Measurements from ENCODE around the gene BBS2. TPM values are rescaled to one million over a fixed set of nuclear protein-coding genes. Genes with fewer than 3 reads are reported as not detected.

The BBS2 gene
- total and polyA plus RNA-seq, 2 of the 13 experiments (the other 11 are each of a cell fraction or from before 2014, with no cell fraction given) = 59.7 to 68.3 TPM

DNA sequence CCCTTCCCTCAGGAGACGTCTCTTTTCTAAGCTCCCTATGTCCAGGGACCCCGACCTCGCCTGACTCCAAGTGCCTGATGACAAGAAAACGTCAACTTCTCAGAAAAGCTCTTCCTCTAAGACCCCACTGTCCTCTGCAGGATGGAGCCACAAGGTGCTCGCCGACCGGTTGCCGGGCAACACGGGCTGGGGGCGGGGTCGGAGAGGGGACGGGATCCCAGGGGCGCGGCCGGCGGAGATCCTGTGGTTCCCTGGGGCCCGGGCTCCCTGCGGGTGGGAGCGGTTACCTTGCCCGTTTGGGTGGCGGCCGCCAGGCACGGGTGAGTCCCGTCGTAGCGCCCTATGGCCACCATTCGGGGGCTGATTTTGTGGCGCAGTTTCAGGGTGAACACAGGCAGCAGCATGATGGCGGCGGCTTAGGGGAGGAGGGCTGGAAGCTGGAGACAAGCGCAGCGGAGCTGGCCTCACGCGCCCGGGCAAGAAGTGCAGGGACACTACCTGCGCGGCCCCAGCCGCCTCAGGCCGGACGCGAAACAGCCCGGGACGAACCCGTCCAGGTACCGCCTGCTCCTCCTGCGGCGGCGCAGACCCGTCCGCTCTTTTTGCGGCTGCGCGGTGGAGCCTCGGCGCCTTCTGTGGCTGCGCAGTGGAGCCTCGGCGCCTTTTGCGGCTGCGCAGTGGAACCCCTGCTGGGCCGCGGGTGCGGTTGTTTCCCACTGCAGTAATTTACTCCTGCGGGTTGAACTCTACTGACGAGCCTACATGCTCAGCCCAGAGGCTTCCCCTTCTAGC is at the start of gene BBS2 (continued):
- TF ChIP-seq, protein P1, sequence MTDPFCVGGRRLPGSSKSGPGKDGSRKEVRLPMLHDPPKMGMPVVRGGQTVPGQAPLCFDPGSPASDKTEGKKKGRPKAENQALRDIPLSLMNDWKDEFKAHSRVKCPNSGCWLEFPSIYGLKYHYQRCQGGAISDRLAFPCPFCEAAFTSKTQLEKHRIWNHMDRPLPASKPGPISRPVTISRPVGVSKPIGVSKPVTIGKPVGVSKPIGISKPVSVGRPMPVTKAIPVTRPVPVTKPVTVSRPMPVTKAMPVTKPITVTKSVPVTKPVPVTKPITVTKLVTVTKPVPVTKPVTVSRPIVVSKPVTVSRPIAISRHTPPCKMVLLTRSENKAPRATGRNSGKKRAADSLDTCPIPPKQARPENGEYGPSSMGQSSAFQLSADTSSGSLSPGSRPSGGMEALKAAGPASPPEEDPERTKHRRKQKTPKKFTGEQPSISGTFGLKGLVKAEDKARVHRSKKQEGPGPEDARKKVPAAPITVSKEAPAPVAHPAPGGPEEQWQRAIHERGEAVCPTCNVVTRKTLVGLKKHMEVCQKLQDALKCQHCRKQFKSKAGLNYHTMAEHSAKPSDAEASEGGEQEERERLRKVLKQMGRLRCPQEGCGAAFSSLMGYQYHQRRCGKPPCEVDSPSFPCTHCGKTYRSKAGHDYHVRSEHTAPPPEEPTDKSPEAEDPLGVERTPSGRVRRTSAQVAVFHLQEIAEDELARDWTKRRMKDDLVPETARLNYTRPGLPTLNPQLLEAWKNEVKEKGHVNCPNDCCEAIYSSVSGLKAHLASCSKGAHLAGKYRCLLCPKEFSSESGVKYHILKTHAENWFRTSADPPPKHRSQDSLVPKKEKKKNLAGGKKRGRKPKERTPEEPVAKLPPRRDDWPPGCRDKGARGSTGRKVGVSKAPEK (CRISPR knock-in tag; IDR thresholded peaks at IDR 0.05; ENCODE audit: borderline replicate concordance) = peak; percentile 38; the same call in 1 of the 2 replicates
- TF ChIP-seq, protein P2, sequence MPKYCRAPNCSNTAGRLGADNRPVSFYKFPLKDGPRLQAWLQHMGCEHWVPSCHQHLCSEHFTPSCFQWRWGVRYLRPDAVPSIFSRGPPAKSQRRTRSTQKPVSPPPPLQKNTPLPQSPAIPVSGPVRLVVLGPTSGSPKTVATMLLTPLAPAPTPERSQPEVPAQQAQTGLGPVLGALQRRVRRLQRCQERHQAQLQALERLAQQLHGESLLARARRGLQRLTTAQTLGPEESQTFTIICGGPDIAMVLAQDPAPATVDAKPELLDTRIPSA (CRISPR knock-in tag; IDR thresholded peaks at IDR 0.05; ENCODE audit: borderline replicate concordance) = peak; percentile 80; the same call in 1 of the 2 replicates
- TF ChIP-seq KLF16 (CRISPR knock-in tag; IDR thresholded peaks at IDR 0.05) = peak in 1 of 2 experiments; percentile 89; a peak in 2 of 4 replicates
- peak; percentile 87; the same call in 1 of the 2 replicates for TF ChIP-seq ZNF724P (CRISPR knock-in tag; IDR thresholded peaks at IDR 0.05; ENCODE audit: borderline replicate concordance)
- TF ChIP-seq, protein P3, sequence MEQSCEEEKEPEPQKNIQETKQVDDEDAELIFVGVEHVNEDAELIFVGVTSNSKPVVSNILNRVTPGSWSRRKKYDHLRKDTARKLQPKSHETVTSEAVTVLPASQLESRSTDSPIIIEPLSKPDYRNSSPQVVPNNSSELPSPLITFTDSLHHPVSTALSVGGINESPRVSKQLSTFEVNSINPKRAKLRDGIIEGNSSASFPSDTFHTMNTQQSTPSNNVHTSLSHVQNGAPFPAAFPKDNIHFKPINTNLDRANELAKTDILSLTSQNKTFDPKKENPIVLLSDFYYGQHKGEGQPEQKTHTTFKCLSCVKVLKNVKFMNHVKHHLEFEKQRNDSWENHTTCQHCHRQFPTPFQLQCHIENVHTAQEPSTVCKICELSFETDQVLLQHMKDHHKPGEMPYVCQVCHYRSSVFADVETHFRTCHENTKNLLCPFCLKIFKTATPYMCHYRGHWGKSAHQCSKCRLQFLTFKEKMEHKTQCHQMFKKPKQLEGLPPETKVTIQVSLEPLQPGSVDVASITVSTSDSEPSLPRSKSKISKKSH (CRISPR knock-in tag; IDR thresholded peaks at IDR 0.05; ENCODE audit: borderline replicate concordance) = 0 out of 2 replicates have a peak, but pooled peaks have one; percentile 54
- 0 out of 2 replicates have a peak, but pooled peaks have one; percentile 16 for TF ChIP-seq BRD4 (CRISPR knock-in tag; IDR thresholded peaks at IDR 0.05)
- no peak for TF ChIP-seq ZC3H4 (CRISPR knock-in tag; IDR thresholded peaks at IDR 0.05; ENCODE audit: borderline replicate concordance)
- TF ChIP-seq, protein P4, sequence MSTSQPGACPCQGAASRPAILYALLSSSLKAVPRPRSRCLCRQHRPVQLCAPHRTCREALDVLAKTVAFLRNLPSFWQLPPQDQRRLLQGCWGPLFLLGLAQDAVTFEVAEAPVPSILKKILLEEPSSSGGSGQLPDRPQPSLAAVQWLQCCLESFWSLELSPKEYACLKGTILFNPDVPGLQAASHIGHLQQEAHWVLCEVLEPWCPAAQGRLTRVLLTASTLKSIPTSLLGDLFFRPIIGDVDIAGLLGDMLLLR (CRISPR knock-in tag; IDR thresholded peaks at IDR 0.05) = peak; percentile 79
- TF ChIP-seq HOXD1 (CRISPR knock-in tag; IDR thresholded peaks at IDR 0.05) = peak; percentile 90; the same call in 1 of the 2 replicates
- TF ChIP-seq SNRNP70 (IDR thresholded peaks at IDR 0.05; ENCODE audit: low read depth, low read length) = no peak
- peak; percentile 16; the same call in 1 of the 2 replicates for TF ChIP-seq RAD21 (CRISPR knock-in tag; IDR thresholded peaks at IDR 0.05)
- TF ChIP-seq, protein P5, sequence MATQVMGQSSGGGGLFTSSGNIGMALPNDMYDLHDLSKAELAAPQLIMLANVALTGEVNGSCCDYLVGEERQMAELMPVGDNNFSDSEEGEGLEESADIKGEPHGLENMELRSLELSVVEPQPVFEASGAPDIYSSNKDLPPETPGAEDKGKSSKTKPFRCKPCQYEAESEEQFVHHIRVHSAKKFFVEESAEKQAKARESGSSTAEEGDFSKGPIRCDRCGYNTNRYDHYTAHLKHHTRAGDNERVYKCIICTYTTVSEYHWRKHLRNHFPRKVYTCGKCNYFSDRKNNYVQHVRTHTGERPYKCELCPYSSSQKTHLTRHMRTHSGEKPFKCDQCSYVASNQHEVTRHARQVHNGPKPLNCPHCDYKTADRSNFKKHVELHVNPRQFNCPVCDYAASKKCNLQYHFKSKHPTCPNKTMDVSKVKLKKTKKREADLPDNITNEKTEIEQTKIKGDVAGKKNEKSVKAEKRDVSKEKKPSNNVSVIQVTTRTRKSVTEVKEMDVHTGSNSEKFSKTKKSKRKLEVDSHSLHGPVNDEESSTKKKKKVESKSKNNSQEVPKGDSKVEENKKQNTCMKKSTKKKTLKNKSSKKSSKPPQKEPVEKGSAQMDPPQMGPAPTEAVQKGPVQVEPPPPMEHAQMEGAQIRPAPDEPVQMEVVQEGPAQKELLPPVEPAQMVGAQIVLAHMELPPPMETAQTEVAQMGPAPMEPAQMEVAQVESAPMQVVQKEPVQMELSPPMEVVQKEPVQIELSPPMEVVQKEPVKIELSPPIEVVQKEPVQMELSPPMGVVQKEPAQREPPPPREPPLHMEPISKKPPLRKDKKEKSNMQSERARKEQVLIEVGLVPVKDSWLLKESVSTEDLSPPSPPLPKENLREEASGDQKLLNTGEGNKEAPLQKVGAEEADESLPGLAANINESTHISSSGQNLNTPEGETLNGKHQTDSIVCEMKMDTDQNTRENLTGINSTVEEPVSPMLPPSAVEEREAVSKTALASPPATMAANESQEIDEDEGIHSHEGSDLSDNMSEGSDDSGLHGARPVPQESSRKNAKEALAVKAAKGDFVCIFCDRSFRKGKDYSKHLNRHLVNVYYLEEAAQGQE (IDR thresholded peaks at IDR 0.05; ENCODE audit: borderline replicate concordance in 1 of 2, low read depth in 1 of 2, low read length in 2 of 2) = no peak
- peak; percentile 95 for TF ChIP-seq ZNF274 (CRISPR knock-in tag; IDR thresholded peaks at IDR 0.05)
- TF ChIP-seq TBX2 (CRISPR knock-in tag; IDR thresholded peaks at IDR 0.05; ENCODE audit: borderline replicate concordance) = peak; percentile 86
- peak; percentile 95; the same call in 1 of the 2 replicates for TF ChIP-seq ZNF550 (CRISPR knock-in tag; IDR thresholded peaks at IDR 0.05; ENCODE audit: borderline replicate concordance)
- TF ChIP-seq ZSCAN20 (CRISPR knock-in tag; IDR thresholded peaks at IDR 0.05; ENCODE audit: borderline replicate concordance) = no peak; the same call in 1 of the 2 replicates
- peak; percentile 52; the same call in 1 of the 2 replicates for TF ChIP-seq ZNF143 (CRISPR knock-in tag; IDR thresholded peaks at IDR 0.05)
- TF ChIP-seq ATRX (CRISPR knock-in tag; IDR thresholded peaks at IDR 0.05; ENCODE audit: borderline replicate concordance) = no peak

All from HepG2 (cell line).